Body of pancreas (tissue), 4 donors: Measurements from ENCODE around the gene LTBP1. TPM values are rescaled to one million over a fixed set of nuclear protein-coding genes. Genes with fewer than 3 reads are reported as not detected.

ENCODE experiments used
- ATAC-seq: fragments of 150-250 bp; one replicate; pipeline ENCODE4 v1.9.1; 2016
- DNase-seq, 4 donors: peaks; one replicate each; pipeline ENCODE4 v3.0.0-alpha.2; 2019
- H3K27ac ChIP-seq, 4 donors: fragments of 200-600 bp; sonication (generic); 1 replicate in 3 of 4; 2 replicates in 1 of 4; pipeline versions ENCODE4 v1.5.1 to v1.6.1; 2016 to 2019; ENCODE audit warnings: mild to moderate bottlenecking in 1 of 4, mixed read lengths in 1 of 4, moderate library complexity in 1 of 4
- H3K27me3 ChIP-seq, 2 donors: fragments of 200-600 bp; sonication (generic); one replicate each; pipeline ENCODE4 v1.6.0; 2016; ENCODE audit warnings: mild to moderate bottlenecking in 1 of 2
- H3K36me3 ChIP-seq, 2 donors: fragments of 200-600 bp; sonication (generic); replicated peaks in 1 of 2; 2 replicates each; pipeline ENCODE4 v1.5.1; 2016; ENCODE audit warnings: low read depth in 2 of 2; ENCODE audit not compliant: insufficient read depth in 1 of 2
- H3K4me1 ChIP-seq: fragments of 200-600 bp; sonication (generic); one replicate; pipeline ENCODE4 v1.6.0; 2016
- H3K4me3 ChIP-seq, 2 donors: fragments of 200-600 bp; sonication (generic); 1 replicate in 1 of 2; 2 replicates in 1 of 2; pipeline ENCODE4 v1.5.1; 2016 to 2019
- H3K9me3 ChIP-seq, 3 donors: fragments of 200-600 bp; sonication (generic); 1 replicate in 2 of 3; 2 replicates in 1 of 3; pipeline ENCODE4 v1.5.1; 2016
- CTCF ChIP-seq, 7 experiments: fragments of 450-650 bp in 4 of 7; fragments of 200-600 bp in 3 of 7; sonication (generic) in 3 of 7; IDR thresholded peaks; one replicate each; pipeline ENCODE4 v1.5.1; 2016 to 2019; ENCODE audit warnings: antibody characterized with exemption in 7 of 7
- POLR2A ChIP-seq, 3 donors: fragments of 450-650 bp; IDR thresholded peaks; one replicate each; pipeline ENCODE4 v1.6.1; 2016; ENCODE audit warnings: antibody characterized with exemption in 3 of 3, mild to moderate bottlenecking in 2 of 3
- WGBS, 2 donors: methylation state at CpG; one replicate each; pipeline ENCODE4 v1.1.5; 2017; 5-methylcytosine and 5-hydroxymethylcytosine counted together
- intact Hi-C: fragments of 100-400 bp; cut with DNase I; formaldehyde crosslinking; loops from one replicate; pipeline ENCODE4 v1.15.1; 2023
- total RNA-seq, 2 donors: library from RNA; depleted of rRNA; stranded (reverse); fragments of >200 nt; gene quantifications; one replicate each; pipeline ENCODE4 v1.1.0, GENCODE V29; 2016

LTBP1 gene
- total RNA-seq, 2 donors from 2014 or later = 8.8 to 10.2 TPM

GRCh38 chr2:33333433-33333832 lies 386.7 kb downstream of the LTBP1 start:
- no peak overlapping the region for H3K4me3 ChIP-seq
- TF ChIP-seq CTCF (IDR thresholded peaks at IDR 0.05) (no peak), POLR2A (IDR thresholded peaks at IDR 0.05) (no peak)
- intact Hi-C loops = no loop called here
- ATAC-seq (no peak), DNase-seq (no peak)
- no peaks in the 10 kb centered on the region for H3K4me1 ChIP-seq
- H3K9me3 ChIP-seq = no peaks in the 10 kb centered on the region
- WGBS, 2 donors = 79 to 84% methylated on average over 3 of the region's 3 CpGs
- H3K27ac ChIP-seq = no peak overlapping the region
- no peaks in the 10 kb centered on the region for H3K36me3 ChIP-seq
- no peaks in the 10 kb centered on the region for H3K27me3 ChIP-seq

- TF ChIP-seq POLR2A (IDR thresholded peaks at IDR 0.05) (no peak), CTCF (IDR thresholded peaks at IDR 0.05) (no peak)
- H3K27me3 ChIP-seq = no peaks in the 10 kb centered on the region
- H3K27ac ChIP-seq = no peak overlapping the region
- no peaks in the 10 kb centered on the region for H3K4me1 ChIP-seq
- intact Hi-C loops = no loop called here
- WGBS, 2 donors = 90 to 91% methylated on average over 4 of the region's 4 CpGs
- ATAC-seq = no peak
- no peaks in the 10 kb centered on the region for H3K36me3 ChIP-seq
- no peaks in the 10 kb centered on the region for H3K9me3 ChIP-seq
- no peak for DNase-seq
- H3K4me3 ChIP-seq = no peak overlapping the region
Observed at GRCh38 chr2:33334083-33334482, 387.3 kb downstream of the LTBP1 start.

GRCh38 chr2:33335516-33335915 lies 388.8 kb downstream of the LTBP1 start:
- ATAC-seq = no peak
- TF ChIP-seq CTCF (IDR thresholded peaks at IDR 0.05) (no peak), POLR2A (IDR thresholded peaks at IDR 0.05) (no peak)
- no peak overlapping the region for H3K4me3 ChIP-seq
- H3K4me1 ChIP-seq = no peaks in the 10 kb centered on the region
- 83 to 95% methylated on average over 3 of the region's 3 CpGs for WGBS, 2 donors
- H3K27ac ChIP-seq = no peak overlapping the region
- no peak for DNase-seq
- no peaks in the 10 kb centered on the region for H3K9me3 ChIP-seq
- H3K27me3 ChIP-seq = no peaks in the 10 kb centered on the region
- intact Hi-C loops = no loop called here
- H3K36me3 ChIP-seq = no peaks in the 10 kb centered on the region

- Histone ChIP-seq H3K4me3 (no peak overlapping the region), H3K4me1 (no peaks in the 10 kb centered on the region), H3K27me3 (no peaks in the 10 kb centered on the region), H3K9me3 (no peaks in the 10 kb centered on the region), H3K36me3 (no peaks in the 10 kb centered on the region), H3K27ac (no peak overlapping the region)
- ATAC-seq (no peak), DNase-seq (no peak)
- WGBS, 2 donors = 64 to 74% methylated on average over 4 of the region's 4 CpGs
- intact Hi-C loops = no loop called here
- TF ChIP-seq POLR2A (IDR thresholded peaks at IDR 0.05) (no peak), CTCF (IDR thresholded peaks at IDR 0.05) (no peak)
Observed at GRCh38 chr2:33336036-33336625, 389.4 kb downstream of the LTBP1 start.

- TF ChIP-seq POLR2A (IDR thresholded peaks at IDR 0.05) (no peak), CTCF (IDR thresholded peaks at IDR 0.05) (no peak)
- no peaks in the 10 kb centered on the region for H3K27me3 ChIP-seq
- no peaks in the 10 kb centered on the region for H3K4me1 ChIP-seq
- no peak overlapping the region for H3K27ac ChIP-seq
- H3K9me3 ChIP-seq = no peaks in the 10 kb centered on the region
- no peak overlapping the region for H3K4me3 ChIP-seq
- H3K36me3 ChIP-seq = no peaks in the 10 kb centered on the region
- ATAC-seq (no peak), DNase-seq (no peak)
- WGBS, 2 donors = 79 to 85% methylated on average over 7 of the region's 7 CpGs
- intact Hi-C loops = no loop called here
Observed at GRCh38 chr2:33337385-33337960, 390.7 kb downstream of the LTBP1 start.
